ENCODE measurements around the gene STX8.

The STX8 gene

DNA sequence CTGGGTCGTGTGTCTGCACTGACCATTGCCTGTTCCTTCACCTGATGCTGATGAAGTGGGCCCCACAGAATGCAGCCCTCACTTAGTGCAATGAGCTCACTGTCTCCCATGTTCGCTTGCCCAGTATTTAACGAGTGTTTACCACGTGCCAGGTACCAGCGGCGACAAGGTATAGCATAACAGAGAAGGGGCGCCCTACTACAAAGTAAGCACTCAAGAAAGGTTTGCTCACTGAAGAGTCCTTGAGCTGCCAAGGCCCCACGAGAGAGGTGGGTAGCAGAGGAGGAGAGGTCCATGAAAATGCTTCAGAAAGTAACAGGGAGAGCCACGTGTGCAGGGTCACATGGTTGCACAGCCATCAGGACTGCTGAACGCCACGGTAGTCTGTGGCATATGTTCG, 324.3 kb downstream of the STX8 start:
- no peak overlapping the region for H3K4me3 ChIP-seq (ENCODE audit: low read depth, low read length)
- TF ChIP-seq, protein P1, sequence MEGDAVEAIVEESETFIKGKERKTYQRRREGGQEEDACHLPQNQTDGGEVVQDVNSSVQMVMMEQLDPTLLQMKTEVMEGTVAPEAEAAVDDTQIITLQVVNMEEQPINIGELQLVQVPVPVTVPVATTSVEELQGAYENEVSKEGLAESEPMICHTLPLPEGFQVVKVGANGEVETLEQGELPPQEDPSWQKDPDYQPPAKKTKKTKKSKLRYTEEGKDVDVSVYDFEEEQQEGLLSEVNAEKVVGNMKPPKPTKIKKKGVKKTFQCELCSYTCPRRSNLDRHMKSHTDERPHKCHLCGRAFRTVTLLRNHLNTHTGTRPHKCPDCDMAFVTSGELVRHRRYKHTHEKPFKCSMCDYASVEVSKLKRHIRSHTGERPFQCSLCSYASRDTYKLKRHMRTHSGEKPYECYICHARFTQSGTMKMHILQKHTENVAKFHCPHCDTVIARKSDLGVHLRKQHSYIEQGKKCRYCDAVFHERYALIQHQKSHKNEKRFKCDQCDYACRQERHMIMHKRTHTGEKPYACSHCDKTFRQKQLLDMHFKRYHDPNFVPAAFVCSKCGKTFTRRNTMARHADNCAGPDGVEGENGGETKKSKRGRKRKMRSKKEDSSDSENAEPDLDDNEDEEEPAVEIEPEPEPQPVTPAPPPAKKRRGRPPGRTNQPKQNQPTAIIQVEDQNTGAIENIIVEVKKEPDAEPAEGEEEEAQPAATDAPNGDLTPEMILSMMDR (IDR thresholded peaks at IDR 0.05; ENCODE audit: low read depth, low read length) = no peak
- in situ Hi-C loops (cut with HindIII; ENCODE audit: low sequenced_read_pairs) = no loop called here
- no peak for DNase-seq (ENCODE audit: low read depth, low spot score)

DNA sequence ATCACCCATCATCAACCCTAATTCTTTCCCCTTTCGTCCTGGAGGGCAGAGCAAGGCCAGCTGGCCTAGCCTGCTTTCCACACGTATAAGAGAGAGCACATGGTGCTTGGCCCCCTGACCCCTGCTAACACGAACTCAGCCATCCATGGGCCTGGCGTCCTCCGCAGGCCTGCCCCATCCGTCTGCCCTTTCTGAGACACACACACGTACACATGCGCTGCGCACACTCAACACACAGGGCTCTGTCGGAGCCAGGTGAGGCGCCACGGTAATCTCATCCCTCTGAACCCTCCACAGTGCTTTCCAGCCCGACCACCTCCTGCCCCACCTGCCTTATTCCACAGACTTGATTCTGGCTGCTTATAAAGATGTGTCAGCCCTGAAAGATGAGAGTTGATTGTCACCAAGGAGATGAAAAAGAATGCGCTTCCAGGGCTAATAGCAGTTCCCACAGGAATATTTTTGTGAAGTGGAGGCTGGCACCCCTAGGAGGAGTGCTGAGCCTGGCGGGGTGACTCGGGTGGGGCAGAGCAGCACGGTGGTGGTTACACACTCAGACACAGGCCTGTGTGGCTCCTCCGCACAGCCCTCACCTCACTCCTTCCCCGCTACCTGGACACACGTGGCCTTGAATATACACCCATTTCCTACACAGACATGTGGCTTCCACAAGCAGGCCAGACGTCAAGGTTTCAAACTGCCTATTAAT, 326.2 kb downstream of the STX8 start:
- H3K4me3 ChIP-seq (ENCODE audit: low read depth, low read length) = no peak overlapping the region
- TF ChIP-seq, protein P1 (IDR thresholded peaks at IDR 0.05; ENCODE audit: low read depth, low read length) = no peak
- in situ Hi-C loops (cut with HindIII; ENCODE audit: low sequenced_read_pairs) = no loop called here
- DNase-seq (ENCODE audit: low read depth, low spot score) = no peak

DNA sequence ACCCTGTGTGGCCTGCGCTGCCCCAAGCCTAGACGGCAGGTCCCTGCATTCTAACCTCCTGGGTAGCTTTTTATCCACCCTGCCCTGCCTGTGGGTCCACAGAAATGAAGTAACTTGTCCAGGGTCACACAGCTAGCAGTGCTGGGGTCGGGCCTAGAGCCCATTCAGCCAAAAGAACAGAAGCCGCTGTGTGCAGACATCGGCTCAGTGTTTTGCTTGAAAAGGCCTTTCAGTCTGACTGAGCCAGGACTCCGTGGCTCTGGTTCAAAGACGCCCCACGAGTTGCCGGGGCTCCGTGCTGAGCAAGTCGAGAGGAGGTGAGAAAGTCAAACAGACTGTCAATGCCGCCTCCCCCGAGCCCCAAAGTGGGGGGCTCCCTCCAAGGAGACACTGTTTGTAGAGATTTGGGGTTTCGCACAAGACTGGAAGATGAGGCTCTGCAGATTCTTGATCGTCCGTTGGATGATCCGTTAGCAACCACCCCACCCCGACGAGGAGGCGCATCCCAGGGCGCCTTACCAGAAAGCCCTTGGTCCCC, 328.1 kb downstream of the STX8 start:
- in situ Hi-C loops (cut with HindIII; ENCODE audit: low sequenced_read_pairs) = no loop called here
- no peak for DNase-seq (ENCODE audit: low read depth, low spot score)
- H3K4me3 ChIP-seq (ENCODE audit: low read depth, low read length) = no peak overlapping the region
- TF ChIP-seq, protein P1 (IDR thresholded peaks at IDR 0.05; ENCODE audit: low read depth, low read length) = no peak

DNA sequence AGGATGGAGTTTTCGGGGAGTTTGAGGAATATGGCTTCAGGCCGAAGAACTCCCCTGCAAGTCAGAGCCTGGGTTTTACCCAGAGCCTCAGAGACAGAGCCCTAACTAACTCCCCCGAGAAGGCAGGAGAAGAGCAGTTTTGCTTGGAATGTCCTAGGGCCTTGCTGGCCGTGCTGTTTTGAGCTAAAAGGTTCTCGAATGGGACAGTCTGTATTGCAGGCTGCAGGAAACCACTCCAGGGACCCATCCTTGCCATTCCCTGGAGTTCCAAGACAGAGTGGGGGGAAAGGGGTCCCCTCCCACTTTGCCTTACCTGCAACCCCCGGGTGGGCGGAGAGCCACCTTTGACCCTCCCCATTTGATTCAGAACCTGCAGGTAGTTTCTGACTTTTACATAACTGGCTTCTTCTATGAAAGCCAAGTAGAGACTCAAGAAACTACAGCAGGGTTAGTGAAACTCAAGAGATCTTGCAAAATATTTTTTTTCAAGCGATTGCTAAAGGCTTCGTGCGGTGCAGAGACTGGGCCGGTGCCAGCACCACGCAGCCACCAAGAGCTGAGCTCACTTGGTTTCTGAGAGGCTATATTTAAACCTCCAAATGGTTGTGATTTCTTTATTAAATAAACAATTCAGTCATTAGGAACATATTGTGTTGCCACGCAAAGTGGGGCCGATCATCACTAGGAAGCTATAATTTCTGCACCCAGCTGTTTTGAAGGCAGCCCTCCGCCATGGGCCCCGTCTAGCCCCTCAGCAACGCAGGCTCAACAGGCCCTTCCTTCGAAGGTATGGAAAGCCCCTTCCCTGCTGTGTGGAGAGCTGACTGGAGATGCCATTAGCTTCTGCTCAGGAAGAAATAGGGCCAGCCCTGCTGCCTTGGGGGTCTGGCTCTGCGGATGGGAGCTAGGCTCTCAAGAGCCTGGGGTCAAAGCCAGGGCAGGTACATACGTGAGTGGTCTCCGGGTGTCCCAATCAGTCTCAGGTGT, 331.3 kb downstream of the STX8 start:
- in situ Hi-C loops (cut with HindIII; ENCODE audit: low sequenced_read_pairs) = no loop called here
- DNase-seq (ENCODE audit: low read depth, low spot score) = peak; percentile 72
- no peak overlapping the region for H3K4me3 ChIP-seq (ENCODE audit: low read depth, low read length)
- TF ChIP-seq, protein P1 (IDR thresholded peaks at IDR 0.05; ENCODE audit: low read depth, low read length) = no peak

DNA sequence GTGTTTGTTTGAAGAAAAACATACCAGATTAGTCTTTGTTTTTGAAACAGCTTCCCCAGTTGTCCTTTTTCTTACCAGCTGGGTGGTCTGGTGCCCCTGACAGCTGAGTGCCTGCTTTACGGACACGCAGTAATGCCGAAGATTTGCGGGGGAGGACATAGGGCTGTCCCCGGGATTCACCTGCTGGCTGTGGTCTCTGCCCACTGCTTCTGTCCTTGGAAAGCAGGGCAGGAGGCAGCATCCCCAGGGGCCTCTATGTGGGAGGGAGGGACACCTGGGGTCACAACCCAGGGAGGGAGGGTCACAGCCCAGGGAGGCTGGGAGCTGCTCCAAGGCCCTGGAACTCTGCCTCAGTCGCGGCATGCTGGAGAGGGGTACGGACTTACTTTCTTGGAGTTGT, 332.6 kb downstream of the STX8 start:
- H3K4me3 ChIP-seq (ENCODE audit: low read depth, low read length) = no peak overlapping the region
- in situ Hi-C loops (cut with HindIII; ENCODE audit: low sequenced_read_pairs) = no loop called here
- DNase-seq (ENCODE audit: low read depth, low spot score) = no peak
- TF ChIP-seq, protein P1 (IDR thresholded peaks at IDR 0.05; ENCODE audit: low read depth, low read length) = no peak

DNA sequence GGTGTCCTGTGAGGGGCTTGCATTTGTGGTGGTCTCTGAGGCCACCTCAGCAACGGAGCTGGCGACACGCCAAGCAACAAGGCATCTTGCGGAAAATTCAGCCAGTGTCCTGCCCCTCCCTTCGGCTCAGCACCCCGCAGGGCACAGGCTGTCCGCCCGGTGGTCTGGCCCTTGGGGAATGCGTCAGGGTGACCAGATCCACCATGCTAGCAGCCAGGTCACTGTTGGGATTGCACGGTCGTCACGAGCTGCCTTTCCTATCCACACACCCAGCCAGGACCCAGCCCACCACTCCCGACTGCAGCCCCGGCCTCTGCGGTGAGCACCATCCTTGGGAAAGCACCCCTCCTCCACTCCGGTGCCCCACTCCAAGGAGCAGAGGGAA, 333.1 kb downstream of the STX8 start:
- H3K4me3 ChIP-seq (ENCODE audit: low read depth, low read length) = no peak overlapping the region
- in situ Hi-C loops (cut with HindIII; ENCODE audit: low sequenced_read_pairs) = no loop called here
- TF ChIP-seq, protein P1 (IDR thresholded peaks at IDR 0.05; ENCODE audit: low read depth, low read length) = no peak
- DNase-seq (ENCODE audit: low read depth, low spot score) = no peak
